Keratinocyte (primary cell): ENCODE measurements around the gene ANO8. TPM values are rescaled to one million over a fixed set of nuclear protein-coding genes. Genes with fewer than 3 reads are reported as not detected.

Experiments
- DNase-seq: peaks from one replicate; pipeline ENCODE4 v3.0.0-alpha.2; 2011; ENCODE audit warnings: low read depth, missing footprints, low spot score
- FAIRE-seq: peaks from 2 replicates; lab custom pipeline; 2011; peaks lifted over from hg19 to GRCh38; lab: Jason Lieb, UNC
- H2AFZ ChIP-seq: 2 replicates; pipeline ENCODE4 v1.6.0; 2012; ENCODE audit warnings: low read length, control low read depth, inconsistent platforms; ENCODE audit not compliant: control insufficient read depth
- H3K27ac ChIP-seq: 2 replicates; pipeline ENCODE4 v1.5.1; 2011; ENCODE audit warnings: low read length; ENCODE audit not compliant: control insufficient read depth, insufficient read depth
- H3K27me3 ChIP-seq: 3 replicates; pipeline ENCODE4 v1.6.0; 2011; ENCODE audit warnings: low read length; ENCODE audit not compliant: control insufficient read depth, insufficient read depth; ENCODE audit errors: extremely low read depth
- H3K36me3 ChIP-seq, 2 experiments: 2 replicates in 1 of 2; 3 replicates in 1 of 2; pipeline ENCODE4 v1.5.1; 2011; ENCODE audit warnings: low read length in 2 of 2, mild to moderate bottlenecking in 1 of 2; ENCODE audit not compliant: control insufficient read depth in 2 of 2, insufficient read depth in 2 of 2; ENCODE audit errors: extremely low read depth in 1 of 2
- H3K4me1 ChIP-seq: 3 replicates; pipeline ENCODE4 v1.5.1; 2011; ENCODE audit warnings: low read length; ENCODE audit not compliant: control insufficient read depth, insufficient read depth; ENCODE audit errors: extremely low read depth
- H3K4me2 ChIP-seq: 3 replicates; pipeline ENCODE4 v1.6.0; 2011; ENCODE audit warnings: low read depth, low read length; ENCODE audit not compliant: control insufficient read depth, insufficient read depth; ENCODE audit errors: extremely low read depth
- H3K4me3 ChIP-seq, 3 experiments: fragments of 200-600 bp in 1 of 3; sonication (generic) in 1 of 3; 2 replicates in 2 of 3; 3 replicates in 1 of 3; pipeline ENCODE4 v1.5.1; 2011 to 2016; ENCODE audit warnings: low read length in 3 of 3, mild to moderate bottlenecking in 3 of 3, control low read depth in 2 of 3, inconsistent platforms in 1 of 3, low read depth in 1 of 3, mixed read lengths in 1 of 3, mixed run types in 1 of 3, moderate library complexity in 1 of 3; ENCODE audit not compliant: control insufficient read depth in 2 of 3, insufficient read depth in 2 of 3; ENCODE audit errors: extremely low read depth in 1 of 3
- H3K79me2 ChIP-seq: 2 replicates; pipeline ENCODE4 v1.6.0; 2012; ENCODE audit warnings: low read length; ENCODE audit not compliant: control insufficient read depth, insufficient read depth
- H3K9ac ChIP-seq: 3 replicates; pipeline ENCODE4 v1.6.0; 2011; ENCODE audit warnings: low read length; ENCODE audit not compliant: control insufficient read depth, insufficient read depth; ENCODE audit errors: extremely low read depth
- H3K9me1 ChIP-seq: 3 replicates; pipeline ENCODE4 v1.6.0; 2011; ENCODE audit warnings: low read length; ENCODE audit not compliant: control insufficient read depth, insufficient read depth; ENCODE audit errors: extremely low read depth
- H3K9me3 ChIP-seq: 2 replicates; pipeline ENCODE4 v1.5.1; 2012; ENCODE audit warnings: low read depth, low read length; ENCODE audit not compliant: control insufficient read depth
- H4K20me1 ChIP-seq: 3 replicates; pipeline ENCODE4 v1.6.0; 2011; ENCODE audit warnings: low read length; ENCODE audit not compliant: control insufficient read depth, insufficient read depth; ENCODE audit errors: extremely low read depth
- EZH2 ChIP-seq: IDR thresholded peaks from one replicate; pipeline ENCODE4 v1.6.1; 2012; ENCODE audit warnings: inconsistent platforms, mild to moderate bottlenecking, low read length, moderate library complexity
- dilution Hi-C: fragments of 300-500 bp; cut with MboI; formaldehyde crosslinking; loops from one replicate; pipeline ENCODE4 v1.7.0; 2020; ENCODE audit warnings: low sequenced_read_pairs; ENCODE audit not compliant: extremely low pct_ligation_motif_present
- polyA plus RNA-seq, 5 experiments: library from polyadenylated mRNA; depleted of rRNA in 3 of 5; stranded (reverse) in 3 of 5; stranded (forward) in 1 of 5; unstranded in 1 of 5; fragments of >200 nt; gene quantifications; 1 replicate in 1 of 5; 2 replicates in 3 of 5; 3 replicates in 1 of 5; pipeline versions ENCODE4 v1.2.1 to v1.2.3, GENCODE V29; 2011 to 2012; ENCODE audit warnings: missing spikeins in 2 of 5, low read depth in 1 of 5, low replicate concordance in 1 of 5
- TF ChIP-seq, protein P1 (sequence below), 3 experiments: IDR thresholded peaks in 1 of 3; conservative IDR thresholded peaks in 1 of 3; optimal IDR thresholded peaks in 1 of 3; 2 replicates in 2 of 3; 3 replicates in 1 of 3; pipeline versions ENCODE3 to v1.5.1; 2011; ENCODE audit warnings: low read length in 3 of 3, mild to moderate bottlenecking in 3 of 3, moderate library complexity in 2 of 3, control low read depth in 1 of 3, inconsistent platforms in 1 of 3; ENCODE audit not compliant: insufficient read depth in 2 of 3; ENCODE audit errors: extremely low read depth in 1 of 3

The ANO8 gene
- polyA plus RNA-seq, 1 donor (not counting 4 experiments of a cell fraction or from before 2014, with no cell fraction given): 1.6 TPM

DNA sequence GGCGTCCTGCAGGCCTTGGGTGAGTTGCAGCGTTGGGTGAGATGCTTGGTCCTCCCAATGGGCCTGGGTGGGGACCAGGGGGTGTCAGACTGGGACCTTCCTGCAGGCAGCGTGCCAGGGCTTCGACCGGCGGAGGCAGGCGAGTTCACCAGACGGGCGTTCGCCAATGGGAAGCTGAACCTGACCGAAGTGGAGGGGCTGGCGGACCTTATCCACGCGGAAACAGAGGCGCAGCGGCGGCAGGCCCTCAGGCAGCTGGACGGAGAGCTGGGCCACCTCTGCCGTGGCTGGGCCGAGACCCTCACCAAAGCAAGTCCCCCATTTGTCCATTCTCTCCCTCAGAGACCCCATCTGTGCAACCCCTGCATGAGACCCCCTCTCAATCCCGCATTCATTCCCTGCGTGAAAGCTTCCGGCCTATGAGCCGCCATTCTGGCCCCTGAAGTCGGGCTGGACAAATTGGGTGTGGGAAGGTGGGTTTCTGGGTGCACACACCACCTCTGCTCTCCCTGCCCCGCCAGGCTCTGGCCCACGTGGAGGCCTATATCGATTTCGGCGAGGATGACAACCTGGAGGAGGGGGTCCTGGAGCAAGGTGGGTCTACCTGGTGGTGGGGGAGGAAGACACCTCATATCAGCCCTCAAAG, 3.9 kb upstream of the ANO8 start:
- no peak for DNase-seq
- no peak overlapping the region for H3K27ac ChIP-seq
- peak overlapping the region; percentile 68 to 99 (median 80) for H3K4me3 ChIP-seq

DNA sequence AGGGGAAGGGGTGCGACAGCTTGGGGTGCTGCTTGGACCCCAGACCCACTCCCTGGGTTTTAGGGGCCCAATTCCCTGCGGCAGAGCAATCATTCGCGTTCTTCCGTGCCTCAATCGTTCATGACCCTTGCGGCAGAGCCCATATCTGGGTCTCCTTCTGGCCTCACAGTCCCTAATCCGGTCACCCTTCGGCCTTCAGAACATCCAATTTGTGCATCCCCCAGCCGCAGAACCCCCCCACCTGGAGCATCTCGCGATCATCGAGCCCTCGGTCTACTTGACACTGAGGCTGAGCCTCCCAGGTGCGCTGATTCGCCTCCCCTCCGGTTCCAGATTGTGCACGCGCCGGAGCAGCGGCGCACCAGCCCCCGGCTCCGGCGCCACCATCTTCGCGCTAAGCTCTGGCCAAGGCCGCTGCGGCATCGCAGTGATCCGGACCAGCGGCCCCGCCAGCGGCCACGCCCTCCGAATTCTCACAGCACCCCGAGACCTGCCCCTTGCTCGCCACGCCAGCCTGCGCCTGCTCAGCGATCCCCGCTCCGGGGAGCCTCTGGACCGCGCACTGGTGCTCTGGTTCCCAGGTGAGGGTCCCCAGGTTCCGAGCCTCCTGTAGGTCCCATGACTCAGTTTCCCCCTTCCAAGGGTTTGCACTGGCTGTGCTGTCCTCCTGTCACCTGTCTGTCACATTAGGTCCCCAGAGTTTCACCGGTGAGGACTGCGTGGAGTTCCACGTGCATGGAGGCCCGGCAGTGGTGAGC, 3.2 kb upstream of the ANO8 start:
- no peaks in the 10 kb centered on the region for H3K27me3 ChIP-seq
- no peak for TF ChIP-seq EZH2
- dilution Hi-C loops: no loop called here
- peaks cover 23% of the 10 kb centered on the region for H3K4me1 ChIP-seq
- H3K9me1 ChIP-seq: no peaks in the 10 kb centered on the region
- DNase-seq: no peak
- peaks cover 0 to 9% of the 10 kb centered on the region in 2 experiments for H3K36me3 ChIP-seq
- no peaks in the 10 kb centered on the region for H3K9me3 ChIP-seq
- peaks cover 5% of the 10 kb centered on the region for H3K79me2 ChIP-seq
- no peak for FAIRE-seq
- peak overlapping the region; percentile 69 for H2AFZ ChIP-seq
- H3K9ac ChIP-seq: peak overlapping the region; percentile 92
- peak overlapping the region; percentile 67 for H3K27ac ChIP-seq
- peak overlapping the region; percentile 68 to 99 (median 80) for H3K4me3 ChIP-seq
- H4K20me1 ChIP-seq: no peaks in the 10 kb centered on the region
- peak overlapping the region; percentile 98 for H3K4me2 ChIP-seq

More for the DNA sequence above, 3.9 kb upstream of the ANO8 start:
- Histone ChIP-seq H2AFZ (no peak overlapping the region), H3K36me3 (peaks cover 0 to 9% of the 10 kb centered on the region in 2 experiments), H3K79me2 (peaks cover 5% of the 10 kb centered on the region), H3K4me2 (peak overlapping the region; percentile 98), H3K9me3 (no peaks in the 10 kb centered on the region), H4K20me1 (no peaks in the 10 kb centered on the region), H3K9me1 (no peaks in the 10 kb centered on the region), H3K9ac (peak overlapping the region; percentile 92), H3K27me3 (no peaks in the 10 kb centered on the region), H3K4me1 (peaks cover 23% of the 10 kb centered on the region)
- TF ChIP-seq, protein P1, sequence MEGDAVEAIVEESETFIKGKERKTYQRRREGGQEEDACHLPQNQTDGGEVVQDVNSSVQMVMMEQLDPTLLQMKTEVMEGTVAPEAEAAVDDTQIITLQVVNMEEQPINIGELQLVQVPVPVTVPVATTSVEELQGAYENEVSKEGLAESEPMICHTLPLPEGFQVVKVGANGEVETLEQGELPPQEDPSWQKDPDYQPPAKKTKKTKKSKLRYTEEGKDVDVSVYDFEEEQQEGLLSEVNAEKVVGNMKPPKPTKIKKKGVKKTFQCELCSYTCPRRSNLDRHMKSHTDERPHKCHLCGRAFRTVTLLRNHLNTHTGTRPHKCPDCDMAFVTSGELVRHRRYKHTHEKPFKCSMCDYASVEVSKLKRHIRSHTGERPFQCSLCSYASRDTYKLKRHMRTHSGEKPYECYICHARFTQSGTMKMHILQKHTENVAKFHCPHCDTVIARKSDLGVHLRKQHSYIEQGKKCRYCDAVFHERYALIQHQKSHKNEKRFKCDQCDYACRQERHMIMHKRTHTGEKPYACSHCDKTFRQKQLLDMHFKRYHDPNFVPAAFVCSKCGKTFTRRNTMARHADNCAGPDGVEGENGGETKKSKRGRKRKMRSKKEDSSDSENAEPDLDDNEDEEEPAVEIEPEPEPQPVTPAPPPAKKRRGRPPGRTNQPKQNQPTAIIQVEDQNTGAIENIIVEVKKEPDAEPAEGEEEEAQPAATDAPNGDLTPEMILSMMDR (optimal IDR thresholded peaks at IDR 0.05 in 1 of 3, IDR thresholded peaks at IDR 0.05 in 1 of 3, conservative IDR thresholded peaks at IDR 0.05 in 1 of 3; ENCODE audit: extremely low read depth in 1 of 3, insufficient read depth in 2 of 3, low read length in 3 of 3): no peak
- TF ChIP-seq EZH2: no peak
- dilution Hi-C loops: no loop called here
- FAIRE-seq: no peak
